OCI-M2 (cell line): ENCODE results near the gene SLCO1B1.

Experiments used
- DNase-seq: peaks from one replicate; lab custom pipeline; 2025; ENCODE audit not compliant: unreplicated experiment; lab: John Stamatoyannopoulos, UW

Gene SLCO1B1

GRCh38 chr12:21219206-21219605 is 88.2 kb downstream of the SLCO1B1 start:
- DNase-seq = no peak

DNA sequence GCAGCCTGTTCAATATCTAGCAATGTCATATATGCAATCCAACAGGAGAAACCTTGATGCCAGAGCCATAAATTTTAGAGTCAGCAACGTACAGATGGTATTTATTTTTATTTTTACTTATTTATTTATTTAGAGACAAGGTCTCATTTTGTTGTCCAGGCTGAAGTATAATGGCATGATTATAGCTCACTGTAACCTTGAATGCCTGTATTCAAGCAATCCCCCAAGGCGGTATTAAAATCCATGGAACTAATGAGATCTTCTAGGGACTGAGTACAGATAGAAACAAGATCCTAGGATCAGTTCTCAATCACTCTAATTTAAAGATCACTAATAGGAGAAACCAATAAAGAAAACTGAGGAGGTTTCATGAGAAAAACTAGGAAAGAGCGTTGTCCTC is 89.3 kb downstream of the SLCO1B1 start:
- DNase-seq = no peak

DNA sequence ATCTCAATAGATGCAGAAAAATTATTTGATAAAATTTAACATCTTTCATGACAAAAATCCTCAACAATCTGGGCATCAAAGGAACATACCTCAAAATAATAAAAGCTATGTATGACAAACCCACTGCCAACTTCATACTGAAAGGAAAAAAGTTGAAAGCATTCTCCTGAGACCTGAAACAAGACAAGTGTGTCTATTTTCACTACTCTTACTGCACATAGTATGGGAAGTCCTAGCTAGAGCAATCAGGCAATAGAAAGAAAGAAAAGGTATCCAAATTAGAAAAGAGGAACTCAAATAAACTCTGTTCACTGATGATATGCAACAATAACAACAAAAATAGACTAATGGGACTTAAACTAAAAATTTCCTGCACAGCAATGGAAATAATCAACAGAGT is 90.1 kb downstream of the SLCO1B1 start:
- DNase-seq = no peak

DNA sequence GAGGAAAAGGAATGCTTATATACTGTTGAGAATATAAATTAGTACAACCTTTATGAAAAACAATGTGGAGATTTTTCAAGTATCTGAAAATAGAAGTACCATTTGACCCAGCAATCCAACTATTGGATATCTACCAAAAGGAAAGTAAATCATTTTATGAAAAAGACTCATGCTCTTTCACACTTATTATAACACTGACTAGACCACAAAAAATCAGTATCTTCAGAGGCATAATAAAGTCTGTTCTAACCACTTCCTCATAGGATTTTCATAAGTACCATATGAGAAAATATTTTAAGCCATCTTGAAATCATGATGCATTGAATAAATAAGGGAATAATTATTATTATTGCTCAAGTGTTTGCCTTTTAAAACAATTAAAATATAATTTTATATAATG is 90.8 kb downstream of the SLCO1B1 start:
- DNase-seq = no peak

DNA sequence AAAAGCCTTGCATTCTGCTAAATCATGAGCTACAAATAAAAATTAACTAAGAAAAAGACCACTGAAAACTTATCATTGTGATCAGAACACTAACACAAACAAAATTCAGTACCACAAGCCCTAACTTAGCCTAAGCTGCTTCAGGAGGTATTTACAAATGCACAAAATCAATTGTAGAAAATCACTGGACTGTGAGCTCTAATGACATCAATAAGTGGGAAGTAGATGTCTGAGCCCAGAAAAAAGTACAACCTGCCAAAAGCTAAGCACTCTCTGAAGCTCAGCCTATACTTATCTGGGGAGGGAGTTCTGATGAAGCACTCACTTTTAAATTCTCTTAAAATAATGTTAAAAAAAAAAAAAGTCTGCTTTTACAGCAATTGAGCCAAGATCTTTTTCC is 92.9 kb downstream of the SLCO1B1 start:
- no peak for DNase-seq

- DNase-seq = no peak
Measured at GRCh38 chr12:21234395-21234794, 103.4 kb downstream of the SLCO1B1 start.

DNA sequence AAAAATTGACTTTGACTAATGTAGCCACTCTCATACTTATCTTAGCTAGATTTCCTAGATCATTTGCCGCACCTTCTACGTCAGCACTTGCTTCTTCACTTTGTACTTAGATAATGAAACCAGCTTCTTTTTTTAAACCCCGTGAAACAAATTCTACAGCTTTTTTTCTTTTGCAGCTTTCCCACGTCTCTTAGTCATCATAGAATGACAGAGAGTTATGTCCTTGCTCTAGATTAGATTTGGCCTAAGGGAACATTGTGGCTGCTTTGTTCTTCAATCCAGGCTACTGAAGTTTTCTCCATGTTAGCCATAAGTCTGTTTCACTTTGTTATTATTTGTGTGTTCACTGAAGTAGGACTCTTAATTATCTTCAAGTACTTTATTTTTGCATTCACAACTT is 108.9 kb downstream of the SLCO1B1 start:
- no peak for DNase-seq

- no peak for DNase-seq
Measured at GRCh38 chr12:21248679-21249078, 117.7 kb downstream of the SLCO1B1 start.

DNA sequence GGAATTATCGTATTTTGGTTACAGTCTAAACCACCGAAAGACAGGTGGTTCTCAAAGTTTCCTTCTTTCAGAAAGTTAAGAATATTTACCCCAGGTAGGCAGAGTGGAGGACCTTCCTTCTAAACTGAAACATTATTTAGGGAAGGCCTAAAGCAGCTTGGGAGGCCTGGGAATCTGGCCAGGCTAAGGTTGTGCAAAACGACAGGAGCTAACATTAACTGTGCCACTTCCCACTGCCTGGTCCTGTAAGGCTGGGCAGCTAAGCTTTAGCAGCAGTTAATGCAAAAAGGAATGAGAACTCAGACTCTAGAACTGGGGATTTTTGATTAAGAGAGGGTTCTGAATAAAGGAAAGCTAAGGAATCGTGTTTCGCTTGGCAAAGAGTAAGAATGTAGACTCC is 121.1 kb downstream of the SLCO1B1 start:
- no peak for DNase-seq

- DNase-seq = no peak
Measured at GRCh38 chr12:21257172-21257571, 126.2 kb downstream of the SLCO1B1 start.

- no peak for DNase-seq
Measured at GRCh38 chr12:21264232-21264631, 133.2 kb downstream of the SLCO1B1 start.

DNA sequence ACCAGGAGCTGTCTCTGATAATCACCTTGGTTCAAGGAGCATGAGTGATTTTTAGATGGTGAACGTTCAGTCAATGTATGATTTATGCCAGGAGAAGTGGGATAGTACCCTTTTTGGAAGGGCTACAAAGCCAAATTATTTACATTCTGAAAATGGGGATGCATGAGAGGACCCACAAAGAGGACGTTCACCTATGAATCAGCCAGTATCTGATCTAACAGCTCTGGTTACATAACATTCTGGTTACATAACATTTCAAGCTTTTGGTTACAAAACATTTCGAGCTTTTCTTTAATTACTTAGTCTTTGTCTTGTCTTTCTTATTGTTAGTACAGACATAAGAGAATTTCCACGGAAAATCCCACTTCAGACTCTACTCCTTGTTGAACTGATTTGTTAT is 134.9 kb downstream of the SLCO1B1 start:
- DNase-seq = no peak

- no peak for DNase-seq
Measured at GRCh38 chr12:21276826-21277225, 145.8 kb downstream of the SLCO1B1 start.
